ENCODE results near the gene TRIM3. TPM values are rescaled to one million over a fixed set of nuclear protein-coding genes. Genes with fewer than 3 reads are reported as not detected.

TRIM3 gene
- total and polyA plus RNA-seq, 2 of the 4 experiments (the other 2 are of a cell fraction) = 13.8 to 22.3 TPM

- H3K9me1 ChIP-seq (ENCODE audit: insufficient read depth, low read length) = no peaks in the 10 kb centered on the region
- intact Hi-C loops (cut with micrococcal nuclease) = no loop called here
- H3K4me1 ChIP-seq (ENCODE audit: control insufficient read depth, insufficient read depth, low read length) = no peaks in the 10 kb centered on the region
- no peak overlapping the region for H2BK5ac ChIP-seq (ENCODE audit: low read depth, low read length, poor library complexity, severe bottlenecking)
- no peak overlapping the region for H3K18ac ChIP-seq (ENCODE audit: low read depth, low read length)
- no peaks in the 10 kb centered on the region for H3K79me1 ChIP-seq (ENCODE audit: low read depth in 1 of 2, low read length in 2 of 2)
- H2BK15ac ChIP-seq (ENCODE audit: low read depth, low read length) = no peak overlapping the region
- H2BK20ac ChIP-seq (ENCODE audit: low read depth, low read length) = no peak overlapping the region
- TF ChIP-seq MAFK (IDR thresholded peaks at IDR 0.05; ENCODE audit: low read depth, low read length) = no peak
- TF ChIP-seq MXI1 (IDR thresholded peaks at IDR 0.05; ENCODE audit: borderline replicate concordance, low read depth, low read length) = no peak
- no peak for TF ChIP-seq RAD21 (IDR thresholded peaks at IDR 0.05; ENCODE audit: low read length)
- TF ChIP-seq BHLHE40 (IDR thresholded peaks at IDR 0.05; ENCODE audit: low read depth, low read length) = no peak
- no peak for TF ChIP-seq CHD1 (IDR thresholded peaks at IDR 0.05; ENCODE audit: low read depth, low read length)
- TF ChIP-seq CEBPB (IDR thresholded peaks at IDR 0.05; ENCODE audit: low read depth, low read length) = no peak
- no peak for TF ChIP-seq USF2 (IDR thresholded peaks at IDR 0.05; ENCODE audit: low read depth, low read length)
- TF ChIP-seq CTCF (conservative IDR thresholded peaks at IDR 0.05; ENCODE audit: low read depth, low read length) = no peak
- no peak for TF ChIP-seq RCOR1 (IDR thresholded peaks at IDR 0.05; ENCODE audit: insufficient replicate concordance, low read length)
- TF ChIP-seq, protein P1, sequence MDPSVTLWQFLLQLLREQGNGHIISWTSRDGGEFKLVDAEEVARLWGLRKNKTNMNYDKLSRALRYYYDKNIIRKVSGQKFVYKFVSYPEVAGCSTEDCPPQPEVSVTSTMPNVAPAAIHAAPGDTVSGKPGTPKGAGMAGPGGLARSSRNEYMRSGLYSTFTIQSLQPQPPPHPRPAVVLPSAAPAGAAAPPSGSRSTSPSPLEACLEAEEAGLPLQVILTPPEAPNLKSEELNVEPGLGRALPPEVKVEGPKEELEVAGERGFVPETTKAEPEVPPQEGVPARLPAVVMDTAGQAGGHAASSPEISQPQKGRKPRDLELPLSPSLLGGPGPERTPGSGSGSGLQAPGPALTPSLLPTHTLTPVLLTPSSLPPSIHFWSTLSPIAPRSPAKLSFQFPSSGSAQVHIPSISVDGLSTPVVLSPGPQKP (IDR thresholded peaks at IDR 0.05; ENCODE audit: borderline replicate concordance, low read depth, low read length) = no peak
- TF ChIP-seq SMC3 (IDR thresholded peaks at IDR 0.05; ENCODE audit: low read depth, low read length) = no peak
- no peak for TF ChIP-seq POLR2A (IDR thresholded peaks at IDR 0.05; ENCODE audit: low read depth, low read length)
- H3K4me2 ChIP-seq (ENCODE audit: low read depth, low read length) = no peak overlapping the region
- no peak overlapping the region for H3K4me3 ChIP-seq (ENCODE audit: insufficient read depth, low read depth, low read length)
- H3K9me3 ChIP-seq (ENCODE audit: control insufficient read depth, insufficient read depth, low read length) = no peaks in the 10 kb centered on the region
- H2BK120ac ChIP-seq (ENCODE audit: low read depth, low read length) = no peak overlapping the region
- H2AK5ac ChIP-seq (ENCODE audit: low read depth, low read length) = no peak overlapping the region
- no peaks in the 10 kb centered on the region for H3K36me3 ChIP-seq (ENCODE audit: control insufficient read depth, insufficient read depth, low read length)
- ChIA-PET POLR2A (ENCODE audit: unreplicated experiment) (interaction anchor here (0.6 kb wide), 1 partner anchor 328 kb away, joined by 3 read pairs; no protein-coding TSS in a partner anchor), CTCF (interaction anchor here (1.8 kb wide), 1 partner anchor 11 kb away, joined by 7 read pairs; no protein-coding TSS in a partner anchor)
- H3K9ac ChIP-seq (ENCODE audit: low read depth, low read length) = no peak overlapping the region
- H4K8ac ChIP-seq (ENCODE audit: low read depth in 2 of 2, low read length in 2 of 2) = no peak overlapping the region
- H4K91ac ChIP-seq (ENCODE audit: insufficient read depth, low read depth, low read length) = no peak overlapping the region
- no peak overlapping the region for H3K14ac ChIP-seq (replicated peaks; ENCODE audit: low read depth, low read length)
- H3K27me3 ChIP-seq (ENCODE audit: control insufficient read depth, insufficient read depth, low read length) = peaks cover 4% of the 10 kb centered on the region; the same call in 1 of the 2 replicates
- H3K4ac ChIP-seq (ENCODE audit: low read depth, low read length) = no peak overlapping the region
- BruUV-seq (replicated peaks) = no TSS peak
- no peaks in the 10 kb centered on the region for H4K20me1 ChIP-seq (ENCODE audit: insufficient read depth, low read length)
- DNase-seq (no peak), ATAC-seq (ENCODE audit: low read depth) (no peak)
- H4K5ac ChIP-seq (ENCODE audit: low read depth, low read length) = no peak overlapping the region
- no peak overlapping the region for H2AFZ ChIP-seq (replicated peaks; ENCODE audit: low read length, poor library complexity)
- in situ Hi-C loops (cut with MboI; ENCODE audit: low sequenced_read_pairs) = no loop called here
- dilution Hi-C loops (cut with HindIII; ENCODE audit: low sequenced_read_pairs, unreplicated experiment) = no loop called here
- H2AK9ac ChIP-seq (replicated peaks; ENCODE audit: low read depth, low read length, poor library complexity) = no peak overlapping the region
- H3K23ac ChIP-seq (ENCODE audit: low read depth, low read length) = no peak overlapping the region
- no peak overlapping the region for H3K56ac ChIP-seq (ENCODE audit: extremely low read depth, insufficient read depth, low read length)
- H3K27ac ChIP-seq (ENCODE audit: insufficient read depth, low read length) = no peak overlapping the region
These were observed 46.2 kb downstream of the TRIM3 start for GRCh38 chr11:6427516-6427915.
